Natural killer cell (primary cell): ENCODE measurements around the gene CRTAC1. TPM values are rescaled to one million over a fixed set of nuclear protein-coding genes. Genes with fewer than 3 reads are reported as not detected.
A peak's percentile ranks its signal among the peaks of the same experiment; 100 is the strongest.

ENCODE experiments used
- ATAC-seq, 3 donors: fragments of 150-1000 bp in 2 of 3; fragments of 200-7000 bp in 1 of 3; cut with Tn5 transposase; 1 replicate in 1 of 3; 2 replicates in 2 of 3; pipeline ENCODE4 v1.10.0; 2021; ENCODE audit warnings: mild to moderate bottlenecking in 2 of 3, moderate library complexity in 2 of 3
- DNase-seq, 2 donors: peaks; one replicate each; pipeline versions ENCODE4 v3.0.0 to v3.0.0-alpha.2; 2013 to 2021; ENCODE audit warnings: mixed read lengths in 1 of 2
- H3K27ac ChIP-seq: one replicate; pipeline ENCODE4 v1.5.1; 2013; ENCODE audit warnings: mild to moderate bottlenecking, low read length
- H3K27me3 ChIP-seq: one replicate; pipeline ENCODE4 v1.6.1; 2013; ENCODE audit warnings: low read length; ENCODE audit not compliant: control insufficient read depth, insufficient read depth
- H3K36me3 ChIP-seq: one replicate; pipeline ENCODE4 v1.6.1; 2013; ENCODE audit warnings: low read length; ENCODE audit not compliant: control insufficient read depth, insufficient read depth
- H3K4me1 ChIP-seq: one replicate; pipeline ENCODE4 v1.6.1; 2013; ENCODE audit warnings: low read length; ENCODE audit not compliant: control insufficient read depth, insufficient read depth
- H3K4me3 ChIP-seq: one replicate; pipeline ENCODE4 v1.5.1; 2013; ENCODE audit warnings: low read length
- H3K9me3 ChIP-seq: one replicate; pipeline ENCODE4 v1.6.1; 2013; ENCODE audit warnings: low read length; ENCODE audit not compliant: control insufficient read depth, insufficient read depth
- H3K27ac Mint-ChIP-seq, 2 donors: one replicate each; pipeline ENCODE4 v1.8.0; 2022; ENCODE audit warnings: mild to moderate bottlenecking in 2 of 2, mixed read lengths in 2 of 2, moderate library complexity in 1 of 2
- H3K27me3 Mint-ChIP-seq, 2 donors: one replicate each; pipeline ENCODE4 v1.8.0; 2022; ENCODE audit warnings: low read depth in 2 of 2, mixed read lengths in 2 of 2
- H3K36me3 Mint-ChIP-seq: one replicate; pipeline ENCODE4 v1.8.0; 2022; ENCODE audit warnings: mixed read lengths
- H3K4me1 Mint-ChIP-seq, 2 donors: one replicate each; pipeline ENCODE4 v1.8.0; 2022; ENCODE audit warnings: mixed read lengths in 2 of 2
- H3K4me3 Mint-ChIP-seq: one replicate; pipeline ENCODE4 v1.8.0; 2022; ENCODE audit warnings: mild to moderate bottlenecking, moderate library complexity, mixed read lengths
- H3K9me3 Mint-ChIP-seq, 2 donors: one replicate each; pipeline ENCODE4 v1.8.0; 2022; ENCODE audit warnings: mixed read lengths in 2 of 2
- WGBS: methylation state at CpG from one replicate; pipeline ENCODE4 v1.1.7; 2013; ENCODE audit warnings: missing lambda C conversion rate; ENCODE audit not compliant: insufficient coverage; 5-methylcytosine and 5-hydroxymethylcytosine counted together
- intact Hi-C: fragments of 100-400 bp; cut with micrococcal nuclease; formaldehyde crosslinking; loops from one replicate; pipeline ENCODE4 v1.14.2; 2022
- total RNA-seq, 4 donors: library from RNA; stranded (reverse); fragments of 120-200 nt in 1 of 4; gene quantifications; one replicate each; pipeline versions ENCODE4 v1.2.3 to v1.2.4, GENCODE V29; 2013 to 2022
- TF ChIP-seq, protein P1 (sequence below): fragments of 200-600 bp; IDR thresholded peaks from one replicate; pipeline ENCODE4 v1.8.0; 2022; ENCODE audit warnings: antibody characterized with exemption

CRTAC1 gene
- total RNA-seq, 3 donors from 2014 or later (not counting 1 experiment from before 2014, with no cell fraction given): not detected

DNA sequence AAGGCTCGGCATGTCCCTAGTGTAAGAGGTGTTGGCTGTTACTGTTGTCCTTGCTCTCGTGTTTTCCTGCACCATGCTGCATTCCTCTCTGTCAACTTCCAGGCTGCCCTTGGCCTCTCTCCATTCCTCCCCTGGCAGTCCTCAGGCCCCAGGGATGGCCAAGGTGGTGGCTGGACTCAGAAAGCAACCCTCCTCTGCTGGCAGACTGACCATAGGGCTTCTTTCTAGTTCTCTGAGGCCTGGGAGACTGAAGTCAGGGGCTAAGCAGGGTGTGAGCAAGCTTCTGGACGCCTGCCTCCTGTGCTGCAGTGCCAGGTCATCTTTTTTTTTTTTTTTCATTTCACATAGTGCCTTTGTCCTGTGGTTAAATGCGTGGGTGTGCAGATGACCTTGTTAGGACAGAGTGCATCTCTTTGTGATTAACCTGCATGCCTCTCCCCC, 108.8 kb downstream of the CRTAC1 start:
- intact Hi-C loops: no loop called here
- no peaks in the 10 kb centered on the region for H3K36me3 ChIP-seq
- WGBS: 50% methylated on average over 4 of the region's 4 CpGs
- no peaks in the 10 kb centered on the region for H3K36me3 Mint-ChIP-seq
- H3K27ac ChIP-seq: no peak overlapping the region
- no peaks in the 10 kb centered on the region for H3K9me3 ChIP-seq
- H3K27ac Mint-ChIP-seq: no peak overlapping the region
- DNase-seq: no peak
- no peaks in the 10 kb centered on the region for H3K4me1 ChIP-seq
- H3K27me3 ChIP-seq: no peaks in the 10 kb centered on the region
- ATAC-seq: no peak
- no peaks in the 10 kb centered on the region for H3K9me3 Mint-ChIP-seq
- no peak overlapping the region for H3K4me3 Mint-ChIP-seq
- peaks cover 20 to 33% of the 10 kb centered on the region in 2 donors for H3K27me3 Mint-ChIP-seq
- no peak overlapping the region for H3K4me3 ChIP-seq
- TF ChIP-seq, protein P1, sequence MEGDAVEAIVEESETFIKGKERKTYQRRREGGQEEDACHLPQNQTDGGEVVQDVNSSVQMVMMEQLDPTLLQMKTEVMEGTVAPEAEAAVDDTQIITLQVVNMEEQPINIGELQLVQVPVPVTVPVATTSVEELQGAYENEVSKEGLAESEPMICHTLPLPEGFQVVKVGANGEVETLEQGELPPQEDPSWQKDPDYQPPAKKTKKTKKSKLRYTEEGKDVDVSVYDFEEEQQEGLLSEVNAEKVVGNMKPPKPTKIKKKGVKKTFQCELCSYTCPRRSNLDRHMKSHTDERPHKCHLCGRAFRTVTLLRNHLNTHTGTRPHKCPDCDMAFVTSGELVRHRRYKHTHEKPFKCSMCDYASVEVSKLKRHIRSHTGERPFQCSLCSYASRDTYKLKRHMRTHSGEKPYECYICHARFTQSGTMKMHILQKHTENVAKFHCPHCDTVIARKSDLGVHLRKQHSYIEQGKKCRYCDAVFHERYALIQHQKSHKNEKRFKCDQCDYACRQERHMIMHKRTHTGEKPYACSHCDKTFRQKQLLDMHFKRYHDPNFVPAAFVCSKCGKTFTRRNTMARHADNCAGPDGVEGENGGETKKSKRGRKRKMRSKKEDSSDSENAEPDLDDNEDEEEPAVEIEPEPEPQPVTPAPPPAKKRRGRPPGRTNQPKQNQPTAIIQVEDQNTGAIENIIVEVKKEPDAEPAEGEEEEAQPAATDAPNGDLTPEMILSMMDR: no peak
- no peaks in the 10 kb centered on the region for H3K4me1 Mint-ChIP-seq

DNA sequence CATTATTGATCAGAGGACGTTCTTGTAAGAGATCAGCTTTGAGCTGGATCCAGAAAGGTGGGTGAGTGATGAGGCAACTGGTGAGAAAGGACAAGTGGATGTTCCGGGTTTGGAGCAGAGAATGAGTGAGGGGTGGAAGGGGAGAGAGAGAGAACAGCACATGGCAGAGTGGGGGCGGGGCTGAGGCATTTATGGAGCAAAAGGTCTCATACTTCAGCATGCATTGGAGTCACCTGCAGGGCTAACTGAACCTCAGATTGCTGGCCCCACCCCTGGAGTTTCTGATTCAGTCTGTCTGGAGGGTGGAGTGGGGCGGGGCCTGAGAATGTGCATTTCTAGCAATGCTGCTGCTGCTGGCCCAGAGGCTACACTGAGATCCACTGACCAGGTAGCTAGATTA, 109.6 kb downstream of the CRTAC1 start:
- no peaks in the 10 kb centered on the region for H3K36me3 ChIP-seq

DNA sequence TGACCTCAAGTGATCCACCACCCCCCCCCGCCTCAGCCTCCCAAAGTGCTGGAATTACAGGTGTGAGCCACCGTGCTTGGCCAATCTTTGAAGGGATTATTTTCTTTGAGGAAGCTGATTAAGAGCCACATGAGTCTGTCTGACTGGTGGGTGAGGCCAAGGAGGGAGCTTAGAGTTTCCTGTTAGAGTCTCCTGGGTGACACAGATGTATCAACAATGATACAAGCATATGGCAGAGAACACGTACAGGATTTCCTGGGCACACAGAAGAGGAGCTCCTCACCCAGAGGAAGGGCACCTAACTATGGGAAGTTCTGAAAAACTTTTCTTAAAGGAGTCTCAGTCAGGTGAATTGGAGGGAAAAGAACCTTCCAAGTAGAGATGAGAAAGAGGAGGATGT, 111.4 kb downstream of the CRTAC1 start:
- Histone ChIP-seq H3K27me3 (no peaks in the 10 kb centered on the region), H3K27ac (no peak overlapping the region), H3K4me3 (no peak overlapping the region), H3K4me1 (peaks cover 8% of the 10 kb centered on the region), H3K9me3 (no peaks in the 10 kb centered on the region), H3K36me3 (no peaks in the 10 kb centered on the region)
- TF ChIP-seq, protein P1: no peak
- H3K4me1 Mint-ChIP-seq: peaks cover 6 to 10% of the 10 kb centered on the region in 2 donors
- no peaks in the 10 kb centered on the region for H3K9me3 Mint-ChIP-seq
- peaks cover 18 to 44% of the 10 kb centered on the region in 2 donors for H3K27me3 Mint-ChIP-seq
- no peak for ATAC-seq
- H3K27ac Mint-ChIP-seq: no peak overlapping the region
- intact Hi-C loops: no loop called here
- no peak overlapping the region for H3K4me3 Mint-ChIP-seq
- 38% methylated on average over 3 of the region's 3 CpGs for WGBS
- H3K36me3 Mint-ChIP-seq: no peaks in the 10 kb centered on the region
- DNase-seq: peak in 1 of 2 donors; percentile 7

More for the DNA sequence above, 109.6 kb downstream of the CRTAC1 start:
- H3K4me3 Mint-ChIP-seq: no peak overlapping the region
- no peak for ATAC-seq
- no peaks in the 10 kb centered on the region for H3K9me3 Mint-ChIP-seq
- no peaks in the 10 kb centered on the region for H3K36me3 Mint-ChIP-seq
- no peak overlapping the region for H3K27ac Mint-ChIP-seq
- Histone ChIP-seq H3K9me3 (no peaks in the 10 kb centered on the region), H3K4me3 (no peak overlapping the region), H3K27me3 (no peaks in the 10 kb centered on the region), H3K27ac (no peak overlapping the region), H3K4me1 (no peaks in the 10 kb centered on the region)
- TF ChIP-seq, protein P1: no peak
- 66% methylated on average over 4 of the region's 4 CpGs for WGBS
- H3K27me3 Mint-ChIP-seq: peaks cover 22 to 35% of the 10 kb centered on the region in 2 donors
- intact Hi-C loops: no loop called here
- no peaks in the 10 kb centered on the region for H3K4me1 Mint-ChIP-seq
- DNase-seq: no peak

DNA sequence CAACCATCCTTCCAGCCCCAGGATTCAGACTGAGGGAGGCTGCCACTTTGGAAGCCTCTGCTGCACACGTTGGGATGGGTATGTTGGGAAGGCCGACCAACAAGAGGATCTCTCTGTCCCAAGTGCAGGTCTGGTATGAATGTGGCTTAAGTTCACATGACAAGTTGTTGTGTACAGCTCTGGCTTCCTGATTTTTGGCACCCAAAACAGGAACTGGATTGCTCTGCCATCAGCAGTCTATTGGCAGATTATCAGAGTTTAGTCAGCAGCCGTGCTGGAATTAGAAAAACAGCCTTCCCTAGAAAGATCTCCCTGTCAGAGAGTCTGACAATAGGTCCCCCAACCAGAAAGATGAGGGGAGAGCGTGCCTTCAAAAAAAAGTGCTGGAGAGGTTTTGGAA, 113.8 kb downstream of the CRTAC1 start:
- no peak overlapping the region for H3K4me3 ChIP-seq
- no peaks in the 10 kb centered on the region for H3K27me3 ChIP-seq
- no peak for DNase-seq
- H3K4me1 Mint-ChIP-seq: peaks cover 6 to 10% of the 10 kb centered on the region in 2 donors
- H3K9me3 ChIP-seq: no peaks in the 10 kb centered on the region
- H3K9me3 Mint-ChIP-seq: no peaks in the 10 kb centered on the region
- no peaks in the 10 kb centered on the region for H3K36me3 Mint-ChIP-seq
- H3K36me3 ChIP-seq: no peaks in the 10 kb centered on the region
- intact Hi-C loops: no loop called here
- no peak overlapping the region for H3K27ac ChIP-seq
- no peak overlapping the region for H3K27ac Mint-ChIP-seq
- TF ChIP-seq, protein P1: no peak
- H3K4me1 ChIP-seq: peaks cover 8% of the 10 kb centered on the region
- ATAC-seq: no peak
- H3K27me3 Mint-ChIP-seq: peaks cover 18 to 44% of the 10 kb centered on the region in 2 donors
- H3K4me3 Mint-ChIP-seq: no peak overlapping the region
- 54% methylated on average over 4 of the region's 4 CpGs for WGBS
